Osteocyte (in vitro differentiated cells): ENCODE data around the gene VKORC1. TPM values are rescaled to one million over a fixed set of nuclear protein-coding genes. Genes with fewer than 3 reads are reported as not detected.

Source experiments
- DNase-seq: peaks from one replicate; pipeline ENCODE4 v3.0.0; 2021; ENCODE audit warnings: mixed read lengths; ENCODE audit not compliant: unreplicated experiment; ENCODE audit errors: extremely low spot score
- H3K27ac Mint-ChIP-seq: one replicate; pipeline ENCODE4 v1.8.0; 2021; ENCODE audit warnings: mild to moderate bottlenecking, mixed read lengths; ENCODE audit not compliant: unreplicated experiment
- H3K27me3 Mint-ChIP-seq: one replicate; pipeline ENCODE4 v1.8.0; 2021; ENCODE audit warnings: mixed read lengths; ENCODE audit not compliant: unreplicated experiment
- H3K36me3 Mint-ChIP-seq: one replicate; pipeline ENCODE4 v1.8.0; 2021; ENCODE audit warnings: mixed read lengths; ENCODE audit not compliant: unreplicated experiment
- H3K4me1 Mint-ChIP-seq: one replicate; pipeline ENCODE4 v1.8.0; 2021; ENCODE audit warnings: mixed read lengths; ENCODE audit not compliant: unreplicated experiment
- H3K4me3 Mint-ChIP-seq: one replicate; pipeline ENCODE4 v1.8.0; 2021; ENCODE audit warnings: mild to moderate bottlenecking, moderate library complexity, mixed read lengths; ENCODE audit not compliant: unreplicated experiment
- H3K9me3 Mint-ChIP-seq: one replicate; pipeline ENCODE4 v1.8.0; 2021; ENCODE audit warnings: mixed read lengths; ENCODE audit not compliant: unreplicated experiment
- CTCF ChIP-seq: fragments of 200-600 bp; sonication (generic); IDR thresholded peaks from 2 replicates; pipeline ENCODE4 v1.5.0; 2021; ENCODE audit warnings: antibody characterized with exemption, mild to moderate bottlenecking, moderate library complexity
- total RNA-seq: library from RNA; stranded (reverse); gene quantifications from 2 replicates; pipeline ENCODE4 v1.2.1, GENCODE V29; 2021

The VKORC1 gene
- total RNA-seq, 1 donor from 2014 or later: 141 TPM

- Mint-ChIP-seq H3K36me3 (peaks cover 12% of the 10 kb centered on the region), H3K4me1 (peaks cover 2% of the 10 kb centered on the region), H3K27me3 (no peaks in the 10 kb centered on the region), H3K4me3 (no peak overlapping the region), H3K27ac (no peak overlapping the region), H3K9me3 (no peaks in the 10 kb centered on the region)
- TF ChIP-seq CTCF: no peak
- DNase-seq: no peak
These were observed 10.6 kb downstream of the VKORC1 start for GRCh38 chr16:31083981-31084380.

GRCh38 chr16:31083556-31083955 is 11.0 kb downstream of the VKORC1 start:
- Mint-ChIP-seq H3K4me1 (peaks cover 2% of the 10 kb centered on the region), H3K4me3 (no peak overlapping the region), H3K27me3 (no peaks in the 10 kb centered on the region), H3K9me3 (no peaks in the 10 kb centered on the region), H3K36me3 (peaks cover 16% of the 10 kb centered on the region), H3K27ac (no peak overlapping the region)
- no peak for DNase-seq
- no peak for TF ChIP-seq CTCF

GRCh38 chr16:31083081-31083480 is 11.5 kb downstream of the VKORC1 start:
- Mint-ChIP-seq H3K27ac (no peak overlapping the region), H3K4me1 (peaks cover 2% of the 10 kb centered on the region), H3K36me3 (peaks cover 20% of the 10 kb centered on the region), H3K27me3 (no peaks in the 10 kb centered on the region), H3K4me3 (no peak overlapping the region), H3K9me3 (no peaks in the 10 kb centered on the region)
- TF ChIP-seq CTCF: no peak
- DNase-seq: no peak

- Mint-ChIP-seq H3K27ac (no peak overlapping the region), H3K4me3 (no peak overlapping the region), H3K36me3 (peaks cover 25% of the 10 kb centered on the region), H3K9me3 (no peaks in the 10 kb centered on the region), H3K4me1 (peaks cover 2% of the 10 kb centered on the region), H3K27me3 (no peaks in the 10 kb centered on the region)
- no peak for DNase-seq
- no peak for TF ChIP-seq CTCF
These were observed 12.1 kb downstream of the VKORC1 start for GRCh38 chr16:31082368-31083045.

- H3K4me1 Mint-ChIP-seq: peaks cover 2% of the 10 kb centered on the region
- peaks cover 25% of the 10 kb centered on the region for H3K36me3 Mint-ChIP-seq
- H3K27ac Mint-ChIP-seq: no peak overlapping the region
- TF ChIP-seq CTCF: no peak
- H3K4me3 Mint-ChIP-seq: no peak overlapping the region
- no peak for DNase-seq
- no peaks in the 10 kb centered on the region for H3K9me3 Mint-ChIP-seq
- H3K27me3 Mint-ChIP-seq: no peaks in the 10 kb centered on the region
These were observed 12.9 kb downstream of the VKORC1 start for GRCh38 chr16:31081428-31082351.
